Measurements from ENCODE around the gene CFAP157.

CFAP157 gene

GRCh38 chr9:127712867-127713266, 6.1 kb downstream of the CFAP157 start:
- H2AK5ac ChIP-seq (ENCODE audit: low read depth, low read length): peak overlapping the region; percentile 78
- no peak overlapping the region for H2BK120ac ChIP-seq (ENCODE audit: low read depth, low read length)
- no peak overlapping the region for H3K4me3 ChIP-seq (ENCODE audit: low read length in 2 of 2)
- no peaks in the 10 kb centered on the region for H3K36me3 ChIP-seq (replicated peaks in 1 of 2; ENCODE audit: control insufficient read depth in 2 of 2, insufficient read depth in 2 of 2, low read length in 2 of 2)
- WGBS, 2 donors (ENCODE audit: extremely low coverage in 2 of 2, insufficient read length in 2 of 2, insufficient replicate concordance in 1 of 2): no CpG with 5 or more reads among the region's 10 CpGs
- no peak overlapping the region for H3K4me2 ChIP-seq (ENCODE audit: insufficient read depth, low read length, poor library complexity, severe bottlenecking)
- peak overlapping the region; percentile 18 for H3K18ac ChIP-seq (ENCODE audit: low read length)
- no peak overlapping the region for H2AFZ ChIP-seq (ENCODE audit: low read length)
- no peak overlapping the region for H3K9ac ChIP-seq (ENCODE audit: low read depth, low read length, poor library complexity)
- peak overlapping the region; percentile 39 for H2BK5ac ChIP-seq (ENCODE audit: low read length)
- DNase-seq (ENCODE audit: low spot score): no peak
- H4K8ac ChIP-seq (ENCODE audit: low read depth, low read length): no peak overlapping the region
- H3K27ac ChIP-seq (replicated peaks; ENCODE audit: low read length): no peak overlapping the region
- no peak overlapping the region for H4K91ac ChIP-seq (ENCODE audit: low read depth, low read length, poor library complexity)
- H2BK15ac ChIP-seq (ENCODE audit: low read length): peak overlapping the region; percentile 27
- H3K4me1 ChIP-seq (ENCODE audit: control insufficient read depth in 2 of 2, insufficient read depth in 1 of 2, low read depth in 1 of 2, low read length in 2 of 2): peaks cover 6 to 28% of the 10 kb centered on the region in 2 donors
- H2BK12ac ChIP-seq (ENCODE audit: low read length): no peak overlapping the region
- peaks cover 4% of the 10 kb centered on the region for H3K79me1 ChIP-seq (ENCODE audit: low read depth, low read length)
- H3K23ac ChIP-seq (ENCODE audit: low read depth, low read length, poor library complexity): no peak overlapping the region
- peaks cover 0 to 10% (median 0%) of the 10 kb centered on the region in 3 experiments for H3K27me3 ChIP-seq (ENCODE audit: control insufficient read depth in 3 of 3, insufficient read depth in 3 of 3, low read depth in 1 of 3, low read length in 3 of 3)
- H3K14ac ChIP-seq (ENCODE audit: low read length): peak overlapping the region; percentile 91
- peaks cover 0 to under 1% of the 10 kb centered on the region in 2 donors for H3K9me3 ChIP-seq (replicated peaks in 1 of 2; ENCODE audit: control insufficient read depth in 2 of 2, insufficient read depth in 1 of 2, low read depth in 1 of 2, low read length in 2 of 2)
- no peak overlapping the region for H3K4ac ChIP-seq (ENCODE audit: low read length)

- Histone ChIP-seq H2BK15ac (ENCODE audit: low read length) (no peak overlapping the region), H4K91ac (ENCODE audit: low read depth, low read length, poor library complexity) (no peak overlapping the region), H3K27ac (replicated peaks; ENCODE audit: low read length) (no peak overlapping the region), H2AK5ac (ENCODE audit: low read depth, low read length) (peak overlapping the region; percentile 25), H3K4me1 (ENCODE audit: control insufficient read depth in 2 of 2, insufficient read depth in 1 of 2, low read depth in 1 of 2, low read length in 2 of 2) (peaks cover 6 to 28% of the 10 kb centered on the region in 2 donors), H3K4ac (ENCODE audit: low read length) (no peak overlapping the region), H2BK5ac (ENCODE audit: low read length) (no peak overlapping the region), H3K14ac (ENCODE audit: low read length) (peak overlapping the region; percentile 3), H2BK120ac (ENCODE audit: low read depth, low read length) (no peak overlapping the region), H3K27me3 (ENCODE audit: control insufficient read depth in 3 of 3, insufficient read depth in 3 of 3, low read depth in 1 of 3, low read length in 3 of 3) (peaks cover 0 to 10% (median 0%) of the 10 kb centered on the region in 3 experiments), H3K23ac (ENCODE audit: low read depth, low read length, poor library complexity) (no peak overlapping the region), H3K36me3 (replicated peaks in 1 of 2; ENCODE audit: control insufficient read depth in 2 of 2, insufficient read depth in 2 of 2, low read length in 2 of 2) (no peaks in the 10 kb centered on the region), H3K4me2 (ENCODE audit: insufficient read depth, low read length, poor library complexity, severe bottlenecking) (peak overlapping the region; percentile 43), H3K9ac (ENCODE audit: low read depth, low read length, poor library complexity) (no peak overlapping the region), H3K79me1 (ENCODE audit: low read depth, low read length) (peaks cover 4% of the 10 kb centered on the region), H2BK12ac (ENCODE audit: low read length) (peak overlapping the region; percentile 46), H3K18ac (ENCODE audit: low read length) (no peak overlapping the region), H3K4me3 (ENCODE audit: low read length in 2 of 2) (peak overlapping the region; percentile 54 to 69), H4K8ac (ENCODE audit: low read depth, low read length) (no peak overlapping the region), H3K9me3 (replicated peaks in 1 of 2; ENCODE audit: control insufficient read depth in 2 of 2, insufficient read depth in 1 of 2, low read depth in 1 of 2, low read length in 2 of 2) (no peaks in the 10 kb centered on the region), H2AFZ (ENCODE audit: low read length) (no peak overlapping the region)
- no CpG with 5 or more reads among the region's 19 CpGs for WGBS, 2 donors (ENCODE audit: extremely low coverage in 2 of 2, insufficient read length in 2 of 2, insufficient replicate concordance in 1 of 2)
- DNase-seq (ENCODE audit: low spot score): no peak
Observed at GRCh38 chr9:127714020-127714750, 7.4 kb downstream of the CFAP157 start.

GRCh38 chr9:127714951-127715469, 8.2 kb downstream of the CFAP157 start:
- no peak for DNase-seq (ENCODE audit: low spot score)
- H2BK5ac ChIP-seq (ENCODE audit: low read length): no peak overlapping the region

More at GRCh38 chr9:127714951-127715469, 8.2 kb downstream of the CFAP157 start:
- Histone ChIP-seq H2AFZ (ENCODE audit: low read length) (peak overlapping the region; percentile 95), H2BK15ac (ENCODE audit: low read length) (no peak overlapping the region), H3K4me1 (ENCODE audit: control insufficient read depth in 2 of 2, insufficient read depth in 1 of 2, low read depth in 1 of 2, low read length in 2 of 2) (peaks cover 6 to 28% of the 10 kb centered on the region in 2 donors), H3K79me1 (ENCODE audit: low read depth, low read length) (peaks cover 4% of the 10 kb centered on the region), H4K91ac (ENCODE audit: low read depth, low read length, poor library complexity) (no peak overlapping the region), H3K14ac (ENCODE audit: low read length) (no peak overlapping the region), H2BK120ac (ENCODE audit: low read depth, low read length) (no peak overlapping the region), H3K18ac (ENCODE audit: low read length) (peak overlapping the region; percentile 19), H3K27ac (replicated peaks; ENCODE audit: low read length) (no peak overlapping the region), H3K4me2 (ENCODE audit: insufficient read depth, low read length, poor library complexity, severe bottlenecking) (peak overlapping the region; percentile 93), H3K4me3 (ENCODE audit: low read length in 2 of 2) (peak overlapping the region; percentile 69 to 85), H3K9me3 (replicated peaks in 1 of 2; ENCODE audit: control insufficient read depth in 2 of 2, insufficient read depth in 1 of 2, low read depth in 1 of 2, low read length in 2 of 2) (no peaks in the 10 kb centered on the region), H2AK5ac (ENCODE audit: low read depth, low read length) (no peak overlapping the region), H4K8ac (ENCODE audit: low read depth, low read length) (no peak overlapping the region), H3K4ac (ENCODE audit: low read length) (no peak overlapping the region), H3K23ac (ENCODE audit: low read depth, low read length, poor library complexity) (peak overlapping the region; percentile 75), H3K36me3 (replicated peaks in 1 of 2; ENCODE audit: control insufficient read depth in 2 of 2, insufficient read depth in 2 of 2, low read length in 2 of 2) (no peaks in the 10 kb centered on the region), H3K27me3 (ENCODE audit: control insufficient read depth in 3 of 3, insufficient read depth in 3 of 3, low read depth in 1 of 3, low read length in 3 of 3) (peaks cover 0 to 10% (median 0%) of the 10 kb centered on the region in 3 experiments), H2BK12ac (ENCODE audit: low read length) (no peak overlapping the region), H3K9ac (ENCODE audit: low read depth, low read length, poor library complexity) (peak overlapping the region; percentile 83)
- no CpG with 5 or more reads among the region's 44 CpGs for WGBS, 2 donors (ENCODE audit: extremely low coverage in 2 of 2, insufficient read length in 2 of 2, insufficient replicate concordance in 1 of 2)
